OCI-LY7 (cell line): ENCODE results near the gene LMO2. TPM values are rescaled to one million over a fixed set of nuclear protein-coding genes. Genes with fewer than 3 reads are reported as not detected.

Experiments
- BruUV-seq: library from RNA; stranded (reverse); fragments of 400-500 nt; replicated peaks from 2 replicates; lab custom pipeline; 2021; lab: Mats Ljungman, UMichigan
- CTCF ChIA-PET: fragments of 300-600 bp; sonication (Branson Sonifier 250); formaldehyde crosslinking; loops from one replicate; lab custom pipeline; 2022; ENCODE audit warnings: antibody characterized with exemption; ENCODE audit not compliant: unreplicated experiment; lab: Charles Lee
- POLR2A ChIA-PET: fragments of 300-600 bp; sonication (Branson Sonifier 250); formaldehyde crosslinking; loops from one replicate; lab custom pipeline; 2022; ENCODE audit warnings: antibody characterized with exemption; lab: Charles Lee
- DNase-seq: peaks from one replicate; pipeline ENCODE4 v3.0.0-alpha.2; 2015; ENCODE audit warnings: low spot score
- H2AFZ ChIP-seq: fragments of 200-600 bp; sonication (generic), shearing (Covaris generic); 2 replicates; pipeline ENCODE4 v1.6.1; 2014; ENCODE audit warnings: mild to moderate bottlenecking, antibody characterized with exemption, low read length, moderate library complexity
- H3K27ac ChIP-seq: fragments of 200-600 bp; sonication (generic); 2 replicates; pipeline ENCODE4 v1.5.1; 2014; ENCODE audit warnings: mixed run types, low read depth, mild to moderate bottlenecking, moderate library complexity, low read length, inconsistent platforms; ENCODE audit not compliant: poor library complexity, severe bottlenecking
- H3K36me3 ChIP-seq: fragments of 200-600 bp; sonication (generic); 2 replicates; pipeline ENCODE4 v1.6.1; 2014; ENCODE audit warnings: mild to moderate bottlenecking, antibody characterized with exemption, low read length, moderate library complexity, mixed read lengths; ENCODE audit not compliant: insufficient read depth
- H3K4me1 ChIP-seq: fragments of 200-600 bp; sonication (generic); 2 replicates; pipeline ENCODE4 v1.5.1; 2014; ENCODE audit warnings: mild to moderate bottlenecking, low read length; ENCODE audit not compliant: insufficient read depth, poor library complexity, severe bottlenecking
- H3K4me2 ChIP-seq: fragments of 200-600 bp; sonication (generic); 2 replicates; pipeline ENCODE4 v1.6.1; 2014; ENCODE audit warnings: mild to moderate bottlenecking, low read length
- H3K4me3 ChIP-seq: fragments of 200-600 bp; sonication (generic); 2 replicates; pipeline ENCODE4 v1.5.1; 2014; ENCODE audit warnings: mild to moderate bottlenecking, low read depth, low read length; ENCODE audit not compliant: poor library complexity, severe bottlenecking
- H3K79me2 ChIP-seq: fragments of 200-600 bp; sonication (generic); 2 replicates; pipeline ENCODE4 v1.6.1; 2016; ENCODE audit warnings: low read depth, mild to moderate bottlenecking, low read length, moderate library complexity, mixed read lengths; ENCODE audit not compliant: insufficient read depth
- H3K9me2 ChIP-seq: fragments of 200-600 bp; sonication (generic); 2 replicates; pipeline ENCODE4 v1.6.1; 2016; ENCODE audit warnings: mild to moderate bottlenecking, low read length, mixed read lengths; ENCODE audit not compliant: insufficient read depth
- H3K9me3 ChIP-seq: fragments of 200-600 bp; sonication (generic); 2 replicates; pipeline ENCODE4 v1.6.1; 2014; ENCODE audit warnings: mild to moderate bottlenecking, mixed run types, low read length, mixed read lengths
- H4K20me1 ChIP-seq: fragments of 200-600 bp; sonication (generic); 2 replicates; pipeline ENCODE4 v1.6.1; 2014; ENCODE audit warnings: mild to moderate bottlenecking, antibody characterized with exemption, low read length, moderate library complexity, mixed read lengths; ENCODE audit not compliant: insufficient read depth
- CTCF ChIP-seq: fragments of 200-600 bp; sonication (generic); conservative IDR thresholded peaks from 2 replicates; pipeline ENCODE4 v1.5.1; 2014; ENCODE audit warnings: mild to moderate bottlenecking, antibody characterized with exemption, low read length, moderate library complexity, mixed read lengths
- EZH2phosphoT487 ChIP-seq: fragments of 200-600 bp; sonication (generic); IDR thresholded peaks from 2 replicates; pipeline ENCODE4 v1.6.1; 2018; ENCODE audit warnings: low read depth, borderline replicate concordance, mild to moderate bottlenecking, mixed run types, antibody characterized with exemption, low read length, moderate library complexity, mixed read lengths
- intact Hi-C: fragments of 100-400 bp; cut with micrococcal nuclease; formaldehyde crosslinking; loops from one replicate; pipeline ENCODE4 v1.10.0; 2022; ENCODE audit not compliant: unreplicated experiment
- total RNA-seq, 2 experiments: library from RNA; depleted of rRNA in 1 of 2; stranded (reverse); fragments of >200 nt in 1 of 2; shearing (Covaris generic) in 1 of 2; gene quantifications; 2 replicates each; pipeline ENCODE4 v1.2.3, GENCODE V29; 2014 to 2022

LMO2 gene
- total RNA-seq, 2 experiments from 2014 or later: 0.89 TPM; not detected in 1

- intact Hi-C loops: no loop called here
- POLR2A ChIA-PET: interaction anchor here (0.6 kb wide), 1 partner anchor 19 kb away, joined by 6 read pairs; no protein-coding TSS in a partner anchor
- Histone ChIP-seq H3K79me2 (no peaks in the 10 kb centered on the region), H3K4me2 (no peak overlapping the region), H2AFZ (no peak overlapping the region), H3K9me2 (no peaks in the 10 kb centered on the region), H4K20me1 (no peaks in the 10 kb centered on the region), H3K36me3 (no peaks in the 10 kb centered on the region), H3K4me1 (no peaks in the 10 kb centered on the region), H3K9me3 (no peaks in the 10 kb centered on the region), H3K27ac (no peak overlapping the region), H3K4me3 (no peak overlapping the region)
- CTCF ChIA-PET: interaction anchor here (0.6 kb wide), 1 partner anchor 26 kb away, joined by 3 read pairs; no protein-coding TSS in a partner anchor
- DNase-seq: no peak
- TF ChIP-seq CTCF (no peak), EZH2phosphoT487 (no peak)
- no TSS peak for BruUV-seq
These were observed 60.8 kb downstream of the LMO2 start for GRCh38 chr11:33830903-33831648.

GRCh38 chr11:33829430-33830141 lies 62.3 kb downstream of the LMO2 start:
- DNase-seq: peak; percentile 51
- Histone ChIP-seq H3K9me2 (no peaks in the 10 kb centered on the region), H3K4me1 (no peaks in the 10 kb centered on the region), H2AFZ (no peak overlapping the region), H3K4me2 (no peak overlapping the region), H3K4me3 (no peak overlapping the region), H3K27ac (no peak overlapping the region), H4K20me1 (no peaks in the 10 kb centered on the region), H3K36me3 (no peaks in the 10 kb centered on the region), H3K9me3 (no peaks in the 10 kb centered on the region), H3K79me2 (no peaks in the 10 kb centered on the region)
- intact Hi-C loops: no loop called here
- TF ChIP-seq EZH2phosphoT487 (no peak), CTCF (peak; percentile 83)
- ChIA-PET POLR2A (interaction anchor here (0.6 to 0.7 kb wide), 2 partner anchors 12 to 113 kb away, joined by 3 to 5 read pairs; no protein-coding TSS in a partner anchor), CTCF (interaction anchor here (0.6 kb wide), 1 partner anchor 34 kb away, joined by 3 read pairs; no protein-coding TSS in a partner anchor)
- no TSS peak for BruUV-seq
